ENCODE results near the gene FAM221A.

Gene FAM221A

GRCh38 chr7:23751852-23752251 is 71.9 kb downstream of the FAM221A start:
- no peaks in the 10 kb centered on the region for H3F3A ChIP-seq (ENCODE audit: insufficient read depth)
- no peak overlapping the region for H3K9ac ChIP-seq (ENCODE audit: low read length)
- no peak overlapping the region for H3K4me2 ChIP-seq (ENCODE audit: low read depth, low read length, poor library complexity, severe bottlenecking)
- H3K27ac ChIP-seq (ENCODE audit: low read depth, low read length): no peak overlapping the region
- no peaks in the 10 kb centered on the region for H3K36me3 ChIP-seq (ENCODE audit: low read length)
- no peaks in the 10 kb centered on the region for H3K9me3 ChIP-seq (ENCODE audit: insufficient read depth, low read length)
- no peak overlapping the region for H2AFZ ChIP-seq (ENCODE audit: low read depth, low read length, severe bottlenecking)
- no peaks in the 10 kb centered on the region for H3K79me2 ChIP-seq (ENCODE audit: insufficient read depth, low read length)
- H4K20me1 ChIP-seq (ENCODE audit: low read depth, low read length): no peaks in the 10 kb centered on the region
- no peak overlapping the region for H3K4me3 ChIP-seq (ENCODE audit: insufficient read depth, low read length, poor library complexity, severe bottlenecking)
- no peaks in the 10 kb centered on the region for H3K9me2 ChIP-seq (replicated peaks; ENCODE audit: insufficient read depth, low read length)
- H3K27me3 ChIP-seq (ENCODE audit: low read length): no peaks in the 10 kb centered on the region
- TF ChIP-seq EZH2phosphoT487 (conservative IDR thresholded peaks at IDR 0.05; ENCODE audit: low read length): no peak
- TF ChIP-seq CTCF (IDR thresholded peaks at IDR 0.05; ENCODE audit: insufficient read depth, low read length, poor library complexity, severe bottlenecking): no peak
